ENCODE data around the gene AKNA. TPM values are rescaled to one million over a fixed set of nuclear protein-coding genes. Genes with fewer than 3 reads are reported as not detected.

Gene AKNA
- polyA plus RNA-seq, 1 experiment, result 7.0 TPM

DNA sequence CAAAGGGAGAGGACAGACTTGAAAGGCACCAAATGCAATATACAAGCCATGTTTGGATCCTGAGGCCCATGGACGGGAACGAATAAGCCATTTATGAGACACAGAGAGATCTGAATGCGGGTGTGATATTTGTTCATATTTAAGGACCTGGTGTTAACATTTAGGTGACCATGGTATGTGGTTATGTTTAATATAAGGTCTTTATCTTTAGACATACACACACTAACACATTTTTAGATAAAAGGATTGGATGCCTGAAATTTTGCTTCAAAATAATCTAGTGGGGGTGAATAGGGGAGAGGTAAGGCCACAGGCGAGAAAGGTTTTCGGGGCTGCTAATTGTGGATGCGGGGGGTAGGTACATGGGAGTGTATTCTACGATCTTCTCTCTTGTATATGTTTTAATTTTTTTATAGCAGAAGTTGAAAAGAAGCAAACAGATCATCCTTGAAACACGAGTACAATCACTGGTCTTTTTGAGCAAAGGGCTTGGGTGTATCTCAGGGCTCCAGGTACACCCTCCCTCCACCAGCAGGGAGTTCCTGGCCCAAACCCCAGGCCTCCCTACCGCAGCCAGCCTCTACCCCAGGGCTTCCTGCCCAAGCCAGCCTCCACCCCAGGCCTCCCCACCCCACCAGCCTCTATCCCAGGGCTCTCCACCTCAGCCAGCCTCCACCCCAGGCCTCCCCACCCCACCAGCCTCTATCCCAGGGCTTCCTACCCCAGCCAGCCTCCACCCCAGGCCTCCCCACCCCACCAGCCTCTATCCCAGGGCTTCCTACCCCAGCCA, 12.2 kb downstream of the AKNA start:
- TF ChIP-seq, protein P1, sequence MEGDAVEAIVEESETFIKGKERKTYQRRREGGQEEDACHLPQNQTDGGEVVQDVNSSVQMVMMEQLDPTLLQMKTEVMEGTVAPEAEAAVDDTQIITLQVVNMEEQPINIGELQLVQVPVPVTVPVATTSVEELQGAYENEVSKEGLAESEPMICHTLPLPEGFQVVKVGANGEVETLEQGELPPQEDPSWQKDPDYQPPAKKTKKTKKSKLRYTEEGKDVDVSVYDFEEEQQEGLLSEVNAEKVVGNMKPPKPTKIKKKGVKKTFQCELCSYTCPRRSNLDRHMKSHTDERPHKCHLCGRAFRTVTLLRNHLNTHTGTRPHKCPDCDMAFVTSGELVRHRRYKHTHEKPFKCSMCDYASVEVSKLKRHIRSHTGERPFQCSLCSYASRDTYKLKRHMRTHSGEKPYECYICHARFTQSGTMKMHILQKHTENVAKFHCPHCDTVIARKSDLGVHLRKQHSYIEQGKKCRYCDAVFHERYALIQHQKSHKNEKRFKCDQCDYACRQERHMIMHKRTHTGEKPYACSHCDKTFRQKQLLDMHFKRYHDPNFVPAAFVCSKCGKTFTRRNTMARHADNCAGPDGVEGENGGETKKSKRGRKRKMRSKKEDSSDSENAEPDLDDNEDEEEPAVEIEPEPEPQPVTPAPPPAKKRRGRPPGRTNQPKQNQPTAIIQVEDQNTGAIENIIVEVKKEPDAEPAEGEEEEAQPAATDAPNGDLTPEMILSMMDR (IDR thresholded peaks at IDR 0.05; ENCODE audit: low read depth, low read length), result no peak
- H3K9me3 ChIP-seq (ENCODE audit: control insufficient read depth, insufficient read depth, low read length), result no peaks in the 10 kb centered on the region
- CTCF ChIA-PET, result no interaction called here

DNA sequence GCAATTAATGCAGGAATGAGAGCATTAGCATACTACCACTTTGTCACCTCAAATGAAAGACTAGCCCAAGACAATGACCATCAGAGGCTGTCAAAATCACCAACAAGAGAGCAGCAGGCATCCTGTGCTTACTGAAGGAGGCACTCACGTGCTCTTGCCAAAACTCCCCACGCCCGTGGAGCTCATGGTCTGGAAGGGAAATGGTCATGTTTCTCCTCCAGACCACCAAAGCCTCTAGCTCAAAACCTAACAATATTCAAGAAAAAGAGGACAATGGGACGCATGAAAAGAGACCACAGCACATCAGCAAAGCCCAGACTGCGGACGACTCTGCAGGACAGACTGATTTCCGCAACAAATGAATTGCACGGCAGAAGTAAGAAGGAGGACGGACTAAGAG, 12.8 kb downstream of the AKNA start:
- no peaks in the 10 kb centered on the region for H3K9me3 ChIP-seq (ENCODE audit: control insufficient read depth, insufficient read depth, low read length)
- H3K27ac ChIP-seq (ENCODE audit: low read depth, low read length), result no peak overlapping the region
- POLR2A ChIA-PET, result no interaction called here
- CTCF ChIA-PET, result no interaction called here
- no peak overlapping the region for H3K4me3 ChIP-seq (ENCODE audit: low read depth, low read length)
- DNase-seq (ENCODE audit: low read depth, low spot score), result no peak
- no peaks in the 10 kb centered on the region for H3K27me3 ChIP-seq (ENCODE audit: control insufficient read depth, insufficient read depth, low read length)
- TF ChIP-seq, protein P1 (IDR thresholded peaks at IDR 0.05; ENCODE audit: low read depth, low read length), result no peak

More for the DNA sequence above, 12.2 kb downstream of the AKNA start:
- no peak overlapping the region for H3K4me3 ChIP-seq (ENCODE audit: low read depth, low read length)
- no peak for DNase-seq (ENCODE audit: low read depth, low spot score)
- H3K27ac ChIP-seq (ENCODE audit: low read depth, low read length), result no peak overlapping the region
- H3K27me3 ChIP-seq (ENCODE audit: control insufficient read depth, insufficient read depth, low read length), result no peaks in the 10 kb centered on the region
- POLR2A ChIA-PET, result no interaction called here

DNA sequence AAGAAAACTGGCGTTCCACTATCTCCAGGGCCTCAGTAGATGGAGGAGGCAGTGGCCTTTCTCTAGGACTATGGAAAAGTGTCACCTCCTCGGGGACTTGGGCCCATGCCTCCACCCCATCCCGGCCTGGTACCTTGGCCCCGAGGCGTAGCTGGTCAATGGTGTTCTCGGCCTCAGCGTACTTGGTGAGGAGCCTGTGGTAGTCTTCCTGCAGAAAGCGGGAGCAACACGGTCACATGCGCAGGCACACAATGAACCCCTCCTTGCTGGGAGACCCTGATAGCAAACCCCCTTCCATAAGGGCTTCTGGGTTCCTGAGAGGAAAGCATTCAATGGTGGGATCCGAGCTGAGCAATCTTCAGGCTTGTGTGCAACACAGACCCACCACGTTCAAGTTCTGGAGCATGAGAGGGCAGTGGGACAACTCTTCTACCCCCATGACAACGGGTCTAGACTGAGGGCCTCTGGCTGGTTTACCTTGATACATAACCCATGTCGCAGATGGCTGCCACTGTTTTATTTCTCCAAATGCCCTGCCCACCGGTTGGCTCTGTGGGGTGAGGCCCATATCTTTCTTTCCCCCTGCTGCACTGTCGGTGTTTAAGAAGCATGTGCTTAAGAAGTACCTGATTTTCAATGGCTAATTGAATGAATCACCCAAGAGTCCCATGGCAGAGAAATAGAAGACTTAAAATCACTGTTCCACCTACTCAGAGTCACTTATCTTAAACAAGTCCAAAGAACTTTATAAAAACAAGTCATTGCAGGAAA, 13.6 kb downstream of the AKNA start:
- Histone ChIP-seq H3K27ac (ENCODE audit: low read depth, low read length) (no peak overlapping the region), H3K4me3 (ENCODE audit: low read depth, low read length) (no peak overlapping the region), H3K27me3 (ENCODE audit: control insufficient read depth, insufficient read depth, low read length) (no peaks in the 10 kb centered on the region), H3K9me3 (ENCODE audit: control insufficient read depth, insufficient read depth, low read length) (no peaks in the 10 kb centered on the region)
- TF ChIP-seq, protein P1 (IDR thresholded peaks at IDR 0.05; ENCODE audit: low read depth, low read length), result no peak
- ChIA-PET POLR2A (interaction anchor here (1.4 kb wide), 1 partner anchor 10 kb away, joined by 4 read pairs; no protein-coding TSS in a partner anchor), CTCF (interaction anchor here (1.1 kb wide), 1 partner anchor 292 kb away, joined by 3 read pairs; no protein-coding TSS in a partner anchor)
- DNase-seq (ENCODE audit: low read depth, low spot score), result no peak

DNA sequence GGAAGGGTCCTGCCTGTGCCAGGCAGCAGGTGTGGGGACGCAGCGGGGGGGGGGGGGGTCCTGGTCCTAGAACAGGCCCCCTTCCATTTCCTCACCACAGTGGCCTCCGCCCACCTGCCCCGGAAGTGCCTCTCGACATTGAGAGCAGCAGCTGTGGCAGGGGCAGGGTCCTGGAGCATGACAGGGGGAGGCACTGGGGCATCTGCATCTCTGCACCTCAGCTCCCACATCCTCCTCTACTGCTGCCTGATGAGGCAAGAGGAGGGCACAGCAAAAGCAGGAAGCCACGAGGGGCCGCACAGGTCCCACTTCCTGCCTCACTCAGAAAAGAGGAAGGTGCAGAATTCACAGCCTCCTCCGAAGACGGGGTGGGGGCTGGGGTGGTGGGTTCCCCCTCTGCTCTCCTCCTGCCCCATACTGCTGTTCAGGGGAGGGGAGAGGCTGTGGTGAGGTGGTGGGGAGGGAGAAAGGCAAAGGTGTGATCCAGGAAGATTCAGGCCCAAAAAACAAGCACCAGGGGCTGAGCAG, 14.8 kb downstream of the AKNA start:
- Histone ChIP-seq H3K27ac (ENCODE audit: low read depth, low read length) (no peak overlapping the region), H3K9me3 (ENCODE audit: control insufficient read depth, insufficient read depth, low read length) (no peaks in the 10 kb centered on the region), H3K4me3 (ENCODE audit: low read depth, low read length) (no peak overlapping the region), H3K27me3 (ENCODE audit: control insufficient read depth, insufficient read depth, low read length) (no peaks in the 10 kb centered on the region)
- ChIA-PET POLR2A (interaction anchor here (1.4 kb wide), 1 partner anchor 9 kb away, joined by 4 read pairs; no protein-coding TSS in a partner anchor), CTCF (no interaction called here)
- no peak for DNase-seq (ENCODE audit: low read depth, low spot score)
- TF ChIP-seq, protein P1 (IDR thresholded peaks at IDR 0.05; ENCODE audit: low read depth, low read length), result no peak

Measured in AG04450 (cell line).